RWPE2 (cell line): Measurements from ENCODE around the gene MARCHF3.

ENCODE experiments used
- ATAC-seq: fragments of 200-7000 bp; cut with Tn5 transposase; 3 replicates; pipeline ENCODE4 v1.9.1; 2021; ENCODE audit warnings: low read depth
- DNase-seq: peaks from one replicate; pipeline ENCODE4 v3.0.0-alpha.2; 2020; ENCODE audit warnings: low spot score
- H3K27ac ChIP-seq: fragments of 450-650 bp; 2 replicates; pipeline ENCODE4 v1.5.1; 2017; ENCODE audit warnings: mild to moderate bottlenecking; ENCODE audit not compliant: poor library complexity, severe bottlenecking
- H3K27me3 ChIP-seq: fragments of 250-450 bp; sonication (Bioruptor Pico); 2 replicates; pipeline ENCODE4 v1.5.1; 2021; ENCODE audit warnings: mild to moderate bottlenecking, moderate library complexity; ENCODE audit not compliant: insufficient read depth, poor library complexity, severe bottlenecking
- H3K36me3 ChIP-seq: fragments of 250-450 bp; sonication (Bioruptor Pico); 2 replicates; pipeline ENCODE4 v1.5.1; 2020; ENCODE audit warnings: low read depth, mild to moderate bottlenecking, moderate library complexity
- H3K4me1 ChIP-seq: fragments of 250-450 bp; sonication (Bioruptor Pico); 2 replicates; pipeline ENCODE4 v1.5.1; 2021; ENCODE audit warnings: mild to moderate bottlenecking, moderate library complexity; ENCODE audit not compliant: insufficient read depth, poor library complexity, severe bottlenecking
- H3K4me3 ChIP-seq: fragments of 250-450 bp; sonication (Bioruptor Pico); 2 replicates; pipeline ENCODE4 v1.5.1; 2021; ENCODE audit warnings: mild to moderate bottlenecking, moderate library complexity; ENCODE audit not compliant: severe bottlenecking
- H3K9me3 ChIP-seq: fragments of 250-450 bp; sonication (Bioruptor Pico); 2 replicates; pipeline ENCODE4 v1.5.1; 2021; ENCODE audit warnings: mild to moderate bottlenecking, moderate library complexity; ENCODE audit not compliant: severe bottlenecking
- TF ChIP-seq, protein P1 (sequence below): fragments of 450-650 bp; IDR thresholded peaks from one replicate; pipeline ENCODE4 v1.5.1; 2017; ENCODE audit warnings: mild to moderate bottlenecking, moderate library complexity; ENCODE audit not compliant: poor library complexity, severe bottlenecking

MARCHF3 gene

DNA sequence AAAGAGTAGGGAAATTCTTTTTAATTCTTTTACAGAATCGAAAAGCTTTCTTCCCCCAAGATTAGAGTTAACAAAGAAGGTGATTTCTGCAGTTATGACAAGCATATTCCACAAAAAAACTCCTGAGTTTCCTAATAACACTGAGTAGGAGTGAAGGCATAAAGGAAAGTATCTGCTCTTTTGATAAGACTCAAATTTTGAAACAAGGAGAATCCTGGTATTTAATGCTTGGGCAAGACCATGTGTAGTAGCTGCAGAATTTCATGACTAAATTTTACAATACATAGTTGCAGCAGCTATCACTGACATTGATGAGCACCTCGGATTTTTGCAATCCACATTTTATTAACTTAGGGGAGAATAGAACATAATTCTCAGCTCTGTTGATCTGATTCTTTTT lies 92.6 kb downstream of the MARCHF3 start:
- no peaks in the 10 kb centered on the region for H3K9me3 ChIP-seq
- no peak overlapping the region for H3K27ac ChIP-seq
- no peak overlapping the region for H3K4me3 ChIP-seq
- H3K4me1 ChIP-seq = peaks cover 11% of the 10 kb centered on the region
- TF ChIP-seq, protein P1, sequence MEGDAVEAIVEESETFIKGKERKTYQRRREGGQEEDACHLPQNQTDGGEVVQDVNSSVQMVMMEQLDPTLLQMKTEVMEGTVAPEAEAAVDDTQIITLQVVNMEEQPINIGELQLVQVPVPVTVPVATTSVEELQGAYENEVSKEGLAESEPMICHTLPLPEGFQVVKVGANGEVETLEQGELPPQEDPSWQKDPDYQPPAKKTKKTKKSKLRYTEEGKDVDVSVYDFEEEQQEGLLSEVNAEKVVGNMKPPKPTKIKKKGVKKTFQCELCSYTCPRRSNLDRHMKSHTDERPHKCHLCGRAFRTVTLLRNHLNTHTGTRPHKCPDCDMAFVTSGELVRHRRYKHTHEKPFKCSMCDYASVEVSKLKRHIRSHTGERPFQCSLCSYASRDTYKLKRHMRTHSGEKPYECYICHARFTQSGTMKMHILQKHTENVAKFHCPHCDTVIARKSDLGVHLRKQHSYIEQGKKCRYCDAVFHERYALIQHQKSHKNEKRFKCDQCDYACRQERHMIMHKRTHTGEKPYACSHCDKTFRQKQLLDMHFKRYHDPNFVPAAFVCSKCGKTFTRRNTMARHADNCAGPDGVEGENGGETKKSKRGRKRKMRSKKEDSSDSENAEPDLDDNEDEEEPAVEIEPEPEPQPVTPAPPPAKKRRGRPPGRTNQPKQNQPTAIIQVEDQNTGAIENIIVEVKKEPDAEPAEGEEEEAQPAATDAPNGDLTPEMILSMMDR = no peak
- ATAC-seq = no peak; the same call in 2 of the 3 replicates
- DNase-seq = no peak
- H3K27me3 ChIP-seq = no peaks in the 10 kb centered on the region
- no peaks in the 10 kb centered on the region for H3K36me3 ChIP-seq

DNA sequence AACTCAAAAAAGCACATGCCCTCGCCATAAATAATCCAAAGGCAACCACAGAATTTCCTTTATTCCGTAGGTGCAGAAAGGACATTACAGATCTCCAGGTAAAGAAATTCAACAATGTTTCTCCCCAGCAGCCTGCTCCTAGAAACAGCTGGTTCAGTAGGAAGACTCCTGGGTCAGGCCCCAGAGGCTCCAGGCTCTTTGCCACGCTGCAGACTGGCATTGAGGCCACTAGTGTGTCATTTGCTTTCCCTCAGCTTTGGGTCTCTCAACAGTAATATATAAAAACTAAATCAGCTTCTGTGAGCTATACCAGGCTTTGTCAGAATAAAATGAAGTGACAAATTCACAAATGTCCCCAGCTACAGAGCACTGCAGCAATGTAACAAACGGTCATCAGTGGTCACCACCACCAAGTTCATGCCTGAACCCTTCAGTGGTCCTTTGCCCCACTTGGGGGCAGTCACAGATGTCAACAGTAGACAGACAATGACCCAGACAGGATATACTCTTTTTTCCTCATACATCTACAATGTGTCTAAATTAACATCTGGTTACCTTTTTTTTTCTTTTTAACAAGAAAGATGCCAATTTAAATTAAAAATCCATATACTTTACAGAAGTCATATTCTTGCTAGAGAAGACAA lies 93.5 kb downstream of the MARCHF3 start:
- H3K9me3 ChIP-seq = no peaks in the 10 kb centered on the region
- no peak overlapping the region for H3K27ac ChIP-seq

DNA sequence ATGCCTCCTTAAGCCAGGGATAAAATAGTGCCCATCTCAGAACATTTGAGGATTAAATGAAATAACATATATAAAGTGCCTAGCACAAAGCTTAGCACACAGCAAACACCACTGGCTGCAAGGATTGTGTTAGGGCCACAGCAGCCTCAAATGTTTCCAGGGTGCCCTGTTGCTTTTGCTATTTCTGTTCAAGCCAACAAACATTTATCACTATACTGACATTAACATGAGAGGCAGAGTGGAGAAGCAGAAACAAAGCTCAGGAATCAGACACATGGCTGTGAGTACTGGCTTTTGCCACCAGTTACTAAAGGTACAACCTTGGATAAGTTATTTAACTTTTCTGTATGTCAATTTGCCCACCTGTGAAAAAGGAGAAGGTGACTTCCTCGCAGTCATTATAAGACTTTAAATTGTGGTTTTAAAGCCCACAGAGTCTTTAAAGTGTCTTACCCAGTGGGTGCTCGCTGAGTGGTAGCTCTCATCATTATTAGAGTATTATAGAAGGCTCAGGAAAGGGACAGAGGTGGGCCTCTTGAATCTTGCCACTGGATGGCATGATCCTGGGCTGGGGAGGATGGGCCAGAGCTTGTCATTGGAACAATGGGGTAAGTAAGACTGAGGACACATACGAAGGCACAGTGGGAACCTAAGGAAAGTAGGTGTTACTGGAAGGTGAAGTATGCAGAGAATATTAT lies 98.2 kb downstream of the MARCHF3 start:
- DNase-seq = no peak

More for the DNA sequence above, 93.5 kb downstream of the MARCHF3 start:
- Histone ChIP-seq H3K4me3 (no peak overlapping the region), H3K27me3 (no peaks in the 10 kb centered on the region), H3K36me3 (no peaks in the 10 kb centered on the region), H3K4me1 (peaks cover 11% of the 10 kb centered on the region)
- ATAC-seq (no peak), DNase-seq (no peak)
- TF ChIP-seq, protein P1 = no peak

DNA sequence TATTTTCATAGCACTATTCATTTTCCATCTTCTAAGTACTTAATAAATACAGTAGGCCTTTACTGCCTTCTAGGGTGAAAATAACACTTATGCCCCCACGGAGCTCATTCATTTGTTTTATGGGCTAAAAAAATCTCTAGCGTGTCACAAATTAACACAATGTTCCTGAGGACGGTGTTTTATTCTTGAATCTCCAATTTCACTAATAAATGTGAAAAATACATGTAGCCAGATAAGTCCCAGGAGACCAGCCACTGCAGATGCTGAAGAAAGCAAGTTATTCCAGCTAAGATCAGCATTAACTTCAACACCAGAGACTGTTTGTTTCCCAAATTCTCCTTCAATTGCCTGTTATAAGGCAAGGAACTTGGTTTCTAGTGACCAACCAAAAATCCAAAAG lies 102.3 kb downstream of the MARCHF3 start:
- no peak overlapping the region for H3K4me3 ChIP-seq
- no peaks in the 10 kb centered on the region for H3K4me1 ChIP-seq
- H3K27ac ChIP-seq = no peak overlapping the region
- no peak for DNase-seq
- TF ChIP-seq, protein P1 = no peak
- no peak for ATAC-seq
- no peaks in the 10 kb centered on the region for H3K27me3 ChIP-seq
- H3K9me3 ChIP-seq = no peaks in the 10 kb centered on the region
- no peaks in the 10 kb centered on the region for H3K36me3 ChIP-seq

More for the DNA sequence above, 98.2 kb downstream of the MARCHF3 start:
- Histone ChIP-seq H3K27me3 (no peaks in the 10 kb centered on the region), H3K9me3 (no peaks in the 10 kb centered on the region), H3K27ac (no peak overlapping the region), H3K4me3 (no peak overlapping the region), H3K36me3 (no peaks in the 10 kb centered on the region), H3K4me1 (no peaks in the 10 kb centered on the region)
- TF ChIP-seq, protein P1 = no peak
- no peak for ATAC-seq

DNA sequence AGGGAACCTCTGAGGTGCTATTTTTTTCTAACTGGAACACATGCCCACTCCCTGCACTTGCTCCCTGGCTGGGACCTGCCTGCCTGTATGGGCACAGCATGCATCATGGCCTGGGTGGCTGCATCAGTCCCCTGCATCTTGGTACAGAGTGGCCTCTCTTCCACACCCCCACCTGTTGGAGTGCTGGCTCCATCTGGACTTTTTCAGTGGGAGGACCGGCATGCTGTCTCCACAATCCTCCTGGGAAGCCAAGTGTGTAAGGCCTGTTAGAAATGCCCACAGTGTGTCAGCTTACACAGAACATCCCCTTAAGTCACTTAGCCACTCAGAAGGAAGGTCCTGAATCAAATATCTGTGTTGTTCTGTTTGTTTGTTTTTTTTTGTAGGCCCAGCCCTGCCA lies 102.9 kb downstream of the MARCHF3 start:
- no peak overlapping the region for H3K27ac ChIP-seq
- no peaks in the 10 kb centered on the region for H3K27me3 ChIP-seq
- ATAC-seq = no peak
- TF ChIP-seq, protein P1 = no peak
- no peaks in the 10 kb centered on the region for H3K9me3 ChIP-seq
- H3K4me1 ChIP-seq = no peaks in the 10 kb centered on the region
- H3K4me3 ChIP-seq = no peak overlapping the region
- no peaks in the 10 kb centered on the region for H3K36me3 ChIP-seq
- DNase-seq = no peak
